ENCODE data around the gene BOD1L1.

DNA sequence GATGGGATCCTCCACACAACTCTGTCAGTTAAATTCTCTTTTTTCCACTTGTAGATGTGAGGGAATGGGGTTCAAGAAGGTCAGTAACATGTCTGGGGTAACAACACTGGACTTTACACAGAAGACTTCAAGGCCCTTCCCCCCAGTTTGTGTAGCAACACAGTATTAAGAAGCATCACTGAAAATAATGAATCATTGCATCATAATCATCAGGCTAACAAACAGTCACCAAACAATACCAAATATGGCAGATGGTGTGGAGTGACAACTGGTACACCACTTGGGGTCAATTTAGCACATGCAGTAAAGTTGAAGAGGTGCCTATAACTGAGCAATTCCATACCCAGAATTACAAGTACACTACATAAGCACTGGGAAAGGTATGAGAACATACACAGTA, 38.6 kb downstream of the BOD1L1 start:
- TF ChIP-seq, protein P1, sequence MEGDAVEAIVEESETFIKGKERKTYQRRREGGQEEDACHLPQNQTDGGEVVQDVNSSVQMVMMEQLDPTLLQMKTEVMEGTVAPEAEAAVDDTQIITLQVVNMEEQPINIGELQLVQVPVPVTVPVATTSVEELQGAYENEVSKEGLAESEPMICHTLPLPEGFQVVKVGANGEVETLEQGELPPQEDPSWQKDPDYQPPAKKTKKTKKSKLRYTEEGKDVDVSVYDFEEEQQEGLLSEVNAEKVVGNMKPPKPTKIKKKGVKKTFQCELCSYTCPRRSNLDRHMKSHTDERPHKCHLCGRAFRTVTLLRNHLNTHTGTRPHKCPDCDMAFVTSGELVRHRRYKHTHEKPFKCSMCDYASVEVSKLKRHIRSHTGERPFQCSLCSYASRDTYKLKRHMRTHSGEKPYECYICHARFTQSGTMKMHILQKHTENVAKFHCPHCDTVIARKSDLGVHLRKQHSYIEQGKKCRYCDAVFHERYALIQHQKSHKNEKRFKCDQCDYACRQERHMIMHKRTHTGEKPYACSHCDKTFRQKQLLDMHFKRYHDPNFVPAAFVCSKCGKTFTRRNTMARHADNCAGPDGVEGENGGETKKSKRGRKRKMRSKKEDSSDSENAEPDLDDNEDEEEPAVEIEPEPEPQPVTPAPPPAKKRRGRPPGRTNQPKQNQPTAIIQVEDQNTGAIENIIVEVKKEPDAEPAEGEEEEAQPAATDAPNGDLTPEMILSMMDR (tag by site-specific recombination; IDR thresholded peaks at IDR 0.05): no peak
- TF ChIP-seq, protein P2, sequence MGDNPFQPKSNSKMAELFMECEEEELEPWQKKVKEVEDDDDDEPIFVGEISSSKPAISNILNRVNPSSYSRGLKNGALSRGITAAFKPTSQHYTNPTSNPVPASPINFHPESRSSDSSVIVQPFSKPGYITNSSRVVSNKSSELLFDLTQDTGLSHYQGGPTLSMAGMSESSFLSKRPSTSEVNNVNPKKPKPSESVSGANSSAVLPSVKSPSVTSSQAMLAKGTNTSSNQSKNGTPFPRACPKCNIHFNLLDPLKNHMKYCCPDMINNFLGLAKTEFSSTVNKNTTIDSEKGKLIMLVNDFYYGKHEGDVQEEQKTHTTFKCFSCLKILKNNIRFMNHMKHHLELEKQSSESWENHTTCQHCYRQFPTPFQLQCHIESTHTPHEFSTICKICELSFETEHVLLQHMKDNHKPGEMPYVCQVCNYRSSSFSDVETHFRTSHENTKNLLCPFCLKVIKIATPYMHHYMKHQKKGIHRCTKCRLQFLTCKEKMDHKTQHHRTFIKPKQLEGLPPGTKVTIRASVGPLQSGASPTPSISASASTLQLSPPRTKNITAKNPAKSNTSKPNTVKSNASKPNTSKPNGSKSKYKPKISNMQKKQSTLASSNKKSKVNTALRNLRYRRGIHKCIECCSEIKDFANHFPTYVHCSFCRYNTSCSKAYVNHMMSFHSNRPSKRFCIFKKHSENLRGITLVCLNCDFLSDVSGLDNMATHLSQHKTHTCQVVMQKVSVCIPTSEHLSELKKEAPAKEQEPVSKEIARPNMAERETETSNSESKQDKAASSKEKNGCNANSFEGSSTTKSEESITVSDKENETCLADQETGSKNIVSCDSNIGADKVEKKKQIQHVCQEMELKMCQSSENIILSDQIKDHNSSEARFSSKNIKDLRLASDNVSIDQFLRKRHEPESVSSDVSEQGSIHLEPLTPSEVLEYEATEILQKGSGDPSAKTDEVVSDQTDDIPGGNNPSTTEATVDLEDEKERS (tag by site-specific recombination; IDR thresholded peaks at IDR 0.05): no peak
- TF ChIP-seq, protein P3, sequence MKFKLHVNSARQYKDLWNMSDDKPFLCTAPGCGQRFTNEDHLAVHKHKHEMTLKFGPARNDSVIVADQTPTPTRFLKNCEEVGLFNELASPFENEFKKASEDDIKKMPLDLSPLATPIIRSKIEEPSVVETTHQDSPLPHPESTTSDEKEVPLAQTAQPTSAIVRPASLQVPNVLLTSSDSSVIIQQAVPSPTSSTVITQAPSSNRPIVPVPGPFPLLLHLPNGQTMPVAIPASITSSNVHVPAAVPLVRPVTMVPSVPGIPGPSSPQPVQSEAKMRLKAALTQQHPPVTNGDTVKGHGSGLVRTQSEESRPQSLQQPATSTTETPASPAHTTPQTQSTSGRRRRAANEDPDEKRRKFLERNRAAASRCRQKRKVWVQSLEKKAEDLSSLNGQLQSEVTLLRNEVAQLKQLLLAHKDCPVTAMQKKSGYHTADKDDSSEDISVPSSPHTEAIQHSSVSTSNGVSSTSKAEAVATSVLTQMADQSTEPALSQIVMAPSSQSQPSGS (tag by site-specific recombination; IDR thresholded peaks at IDR 0.05; ENCODE audit: low read depth): no peak
- no peak for TF ChIP-seq ZNF19 (tag by site-specific recombination; IDR thresholded peaks at IDR 0.05; ENCODE audit: low read depth)
- TF ChIP-seq, protein P4, sequence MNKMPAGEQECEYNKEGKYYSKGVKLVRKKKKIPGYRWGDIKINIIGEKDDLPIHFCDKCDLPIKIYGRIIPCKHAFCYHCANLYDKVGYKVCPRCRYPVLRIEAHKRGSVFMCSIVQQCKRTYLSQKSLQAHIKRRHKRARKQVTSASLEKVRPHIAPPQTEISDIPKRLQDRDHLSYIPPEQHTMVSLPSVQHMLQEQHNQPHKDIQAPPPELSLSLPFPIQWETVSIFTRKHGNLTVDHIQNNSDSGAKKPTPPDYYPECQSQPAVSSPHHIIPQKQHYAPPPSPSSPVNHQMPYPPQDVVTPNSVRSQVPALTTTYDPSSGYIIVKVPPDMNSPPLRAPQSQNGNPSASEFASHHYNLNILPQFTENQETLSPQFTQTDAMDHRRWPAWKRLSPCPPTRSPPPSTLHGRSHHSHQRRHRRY (tag by site-specific recombination; IDR thresholded peaks at IDR 0.05): no peak
- no peak for TF ChIP-seq ZNF138 (tag by site-specific recombination; IDR thresholded peaks at IDR 0.05; ENCODE audit: borderline replicate concordance)
- TF ChIP-seq, protein P5, sequence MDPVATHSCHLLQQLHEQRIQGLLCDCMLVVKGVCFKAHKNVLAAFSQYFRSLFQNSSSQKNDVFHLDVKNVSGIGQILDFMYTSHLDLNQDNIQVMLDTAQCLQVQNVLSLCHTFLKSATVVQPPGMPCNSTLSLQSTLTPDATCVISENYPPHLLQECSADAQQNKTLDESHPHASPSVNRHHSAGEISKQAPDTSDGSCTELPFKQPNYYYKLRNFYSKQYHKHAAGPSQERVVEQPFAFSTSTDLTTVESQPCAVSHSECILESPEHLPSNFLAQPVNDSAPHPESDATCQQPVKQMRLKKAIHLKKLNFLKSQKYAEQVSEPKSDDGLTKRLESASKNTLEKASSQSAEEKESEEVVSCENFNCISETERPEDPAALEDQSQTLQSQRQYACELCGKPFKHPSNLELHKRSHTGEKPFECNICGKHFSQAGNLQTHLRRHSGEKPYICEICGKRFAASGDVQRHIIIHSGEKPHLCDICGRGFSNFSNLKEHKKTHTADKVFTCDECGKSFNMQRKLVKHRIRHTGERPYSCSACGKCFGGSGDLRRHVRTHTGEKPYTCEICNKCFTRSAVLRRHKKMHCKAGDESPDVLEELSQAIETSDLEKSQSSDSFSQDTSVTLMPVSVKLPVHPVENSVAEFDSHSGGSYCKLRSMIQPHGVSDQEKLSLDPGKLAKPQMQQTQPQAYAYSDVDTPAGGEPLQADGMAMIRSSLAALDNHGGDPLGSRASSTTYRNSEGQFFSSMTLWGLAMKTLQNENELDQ (tag by site-specific recombination; IDR thresholded peaks at IDR 0.05; ENCODE audit: low read depth): no peak
- no peak for TF ChIP-seq ZNF830 (tag by site-specific recombination; IDR thresholded peaks at IDR 0.05; ENCODE audit: low read depth)
- no peak for TF ChIP-seq ZNF677 (tag by site-specific recombination; IDR thresholded peaks at IDR 0.05)
- TF ChIP-seq ZNF404 (tag by site-specific recombination; IDR thresholded peaks at IDR 0.05): no peak
- TF ChIP-seq ZNF549 (tag by site-specific recombination; IDR thresholded peaks at IDR 0.05): no peak
- no peak for TF ChIP-seq ZNF184 (tag by site-specific recombination; IDR thresholded peaks at IDR 0.05)
- no peak for TF ChIP-seq ZNF76 (tag by site-specific recombination; IDR thresholded peaks at IDR 0.05; ENCODE audit: borderline replicate concordance, low read depth)
- TF ChIP-seq SP2 (tag by site-specific recombination; IDR thresholded peaks at IDR 0.05): no peak
